Sigmoid colon (tissue), 3 donors: ENCODE results near the gene ASIC3.

Source experiments
- POLR2A ChIP-seq, 2 donors: fragments of 450-650 bp; IDR thresholded peaks; one replicate each; pipeline ENCODE4 v1.6.1; 2016; ENCODE audit warnings: antibody characterized with exemption in 2 of 2, mild to moderate bottlenecking in 2 of 2, moderate library complexity in 2 of 2
- TF ChIP-seq, protein P1 (sequence below), 4 experiments: fragments of 450-650 bp in 3 of 4; fragments of 200-600 bp in 1 of 4; IDR thresholded peaks; one replicate each; pipeline ENCODE4 v1.5.1; 2016 to 2019; ENCODE audit warnings: antibody characterized with exemption in 4 of 4, mild to moderate bottlenecking in 3 of 4, moderate library complexity in 2 of 4

DNA sequence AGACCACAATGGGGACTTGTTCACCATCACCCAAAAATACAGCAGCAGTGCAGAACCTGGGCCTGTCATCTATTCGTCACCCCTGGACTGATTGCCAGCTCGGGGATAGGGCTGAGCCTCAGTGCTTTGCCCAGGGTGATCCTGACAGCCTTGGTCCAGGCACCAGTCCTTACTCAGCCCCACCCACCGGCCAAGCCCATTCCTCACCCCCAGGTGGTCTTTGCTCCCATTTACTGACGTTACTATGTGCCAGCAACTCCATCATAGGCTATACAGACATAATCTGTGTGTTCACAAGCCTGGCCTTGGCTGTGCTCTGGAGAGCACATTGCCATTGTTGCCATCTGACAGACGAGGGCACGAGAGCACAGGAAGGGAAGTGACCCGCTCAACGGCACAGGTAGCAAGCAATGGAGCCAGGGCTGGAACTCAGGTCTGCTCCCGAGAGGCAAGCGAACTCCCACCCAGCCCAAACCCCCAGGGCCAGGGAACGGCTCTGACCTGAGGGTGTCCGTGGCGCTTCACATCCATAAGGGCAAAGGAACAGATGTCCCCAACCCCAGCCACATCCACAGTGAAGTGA lies 30.9 kb upstream of the ASIC3 start:
- TF ChIP-seq, protein P1, sequence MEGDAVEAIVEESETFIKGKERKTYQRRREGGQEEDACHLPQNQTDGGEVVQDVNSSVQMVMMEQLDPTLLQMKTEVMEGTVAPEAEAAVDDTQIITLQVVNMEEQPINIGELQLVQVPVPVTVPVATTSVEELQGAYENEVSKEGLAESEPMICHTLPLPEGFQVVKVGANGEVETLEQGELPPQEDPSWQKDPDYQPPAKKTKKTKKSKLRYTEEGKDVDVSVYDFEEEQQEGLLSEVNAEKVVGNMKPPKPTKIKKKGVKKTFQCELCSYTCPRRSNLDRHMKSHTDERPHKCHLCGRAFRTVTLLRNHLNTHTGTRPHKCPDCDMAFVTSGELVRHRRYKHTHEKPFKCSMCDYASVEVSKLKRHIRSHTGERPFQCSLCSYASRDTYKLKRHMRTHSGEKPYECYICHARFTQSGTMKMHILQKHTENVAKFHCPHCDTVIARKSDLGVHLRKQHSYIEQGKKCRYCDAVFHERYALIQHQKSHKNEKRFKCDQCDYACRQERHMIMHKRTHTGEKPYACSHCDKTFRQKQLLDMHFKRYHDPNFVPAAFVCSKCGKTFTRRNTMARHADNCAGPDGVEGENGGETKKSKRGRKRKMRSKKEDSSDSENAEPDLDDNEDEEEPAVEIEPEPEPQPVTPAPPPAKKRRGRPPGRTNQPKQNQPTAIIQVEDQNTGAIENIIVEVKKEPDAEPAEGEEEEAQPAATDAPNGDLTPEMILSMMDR (IDR thresholded peaks at IDR 0.05) = no peak
- TF ChIP-seq POLR2A (IDR thresholded peaks at IDR 0.05) = no peak
